H1 (cell line): ENCODE results near the gene TBR1. TPM values are rescaled to one million over a fixed set of nuclear protein-coding genes. Genes with fewer than 3 reads are reported as not detected.

Experiments used
- CHD2 ChIP-seq: IDR thresholded peaks from 2 replicates; pipeline ENCODE4 v1.6.1; 2012; ENCODE audit warnings: low read length, improper control_type of control experiment
- CHD7 ChIP-seq: fragments of 300-600 bp; sonication (generic); IDR thresholded peaks from 2 replicates; pipeline ENCODE4 v1.7.1; 2012; ENCODE audit warnings: low read length, moderate library complexity, mild to moderate bottlenecking, inconsistent platforms; ENCODE audit not compliant: insufficient replicate concordance
- TEAD4 ChIP-seq: IDR thresholded peaks from 2 replicates; pipeline ENCODE4 v1.6.1; 2012; ENCODE audit warnings: low read depth, low read length, inconsistent platforms, mixed read lengths
- polyA plus RNA-seq, 7 experiments: library from polyadenylated mRNA; depleted of rRNA in 3 of 7; stranded (reverse) in 5 of 7; unstranded in 2 of 7; fragments of >200 nt in 5 of 7; fragments of 200-250 nt in 2 of 7; gene quantifications; 1 replicate in 5 of 7; 2 replicates in 1 of 7; 4 replicates in 1 of 7; pipeline versions ENCODE4 v1.2.1 to v1.2.3, GENCODE V29; 2011 to 2013; ENCODE audit warnings: missing spikeins in 2 of 7, mixed read lengths in 2 of 7
- total RNA-seq: library from RNA; stranded (reverse); fragmentation: NEBNext Ultra II Directional; extraction: Animal tissue kit (Norgen Biotek cat#: 25700); gene quantifications from 2 replicates; pipeline ENCODE4 v1.2.1, GENCODE V29; 2021
- TF ChIP-seq, protein P1 (sequence below): IDR thresholded peaks from 2 replicates; pipeline ENCODE4 v1.6.1; 2012; ENCODE audit warnings: low read length, inconsistent platforms

Gene TBR1
- total and polyA plus RNA-seq, 2 of the 8 experiments (the other 6 are each of a cell fraction or from before 2014, with no cell fraction given): not detected

DNA sequence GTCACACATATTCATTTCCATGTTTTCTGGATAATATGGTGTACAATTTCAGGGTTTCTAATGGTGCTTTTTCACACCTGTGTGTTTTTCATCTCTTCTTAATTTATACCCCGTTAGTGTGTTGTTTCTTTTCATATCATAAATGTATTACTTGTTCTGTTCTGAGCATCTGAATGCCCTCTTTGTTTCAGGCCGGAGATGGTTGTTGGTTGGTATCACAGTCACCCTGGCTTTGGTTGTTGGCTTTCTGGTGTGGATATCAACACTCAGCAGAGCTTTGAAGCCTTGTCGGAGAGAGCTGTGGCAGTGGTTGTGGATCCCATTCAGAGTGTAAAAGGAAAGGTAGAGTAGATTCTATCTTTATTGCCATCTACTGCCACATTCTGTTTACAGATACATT is 45.1 kb upstream of the TBR1 start (continued):
- no peak for TF ChIP-seq CHD7
- TF ChIP-seq, protein P1, sequence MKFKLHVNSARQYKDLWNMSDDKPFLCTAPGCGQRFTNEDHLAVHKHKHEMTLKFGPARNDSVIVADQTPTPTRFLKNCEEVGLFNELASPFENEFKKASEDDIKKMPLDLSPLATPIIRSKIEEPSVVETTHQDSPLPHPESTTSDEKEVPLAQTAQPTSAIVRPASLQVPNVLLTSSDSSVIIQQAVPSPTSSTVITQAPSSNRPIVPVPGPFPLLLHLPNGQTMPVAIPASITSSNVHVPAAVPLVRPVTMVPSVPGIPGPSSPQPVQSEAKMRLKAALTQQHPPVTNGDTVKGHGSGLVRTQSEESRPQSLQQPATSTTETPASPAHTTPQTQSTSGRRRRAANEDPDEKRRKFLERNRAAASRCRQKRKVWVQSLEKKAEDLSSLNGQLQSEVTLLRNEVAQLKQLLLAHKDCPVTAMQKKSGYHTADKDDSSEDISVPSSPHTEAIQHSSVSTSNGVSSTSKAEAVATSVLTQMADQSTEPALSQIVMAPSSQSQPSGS: no peak
- TF ChIP-seq TEAD4: no peak
- no peak for TF ChIP-seq CHD2
